Endodermal cell (in vitro differentiated cells): ENCODE measurements around the gene LARP4B. TPM values are rescaled to one million over a fixed set of nuclear protein-coding genes. Genes with fewer than 3 reads are reported as not detected.

Experiments
- DNase-seq: peaks from one replicate; pipeline ENCODE4 v3.0.0-alpha.2; 2017
- H3K27ac ChIP-seq: 2 replicates; pipeline ENCODE4 v1.5.1; 2013; ENCODE audit warnings: mild to moderate bottlenecking, low read depth, low read length, moderate library complexity
- H3K27me3 ChIP-seq: 2 replicates; pipeline ENCODE4 v1.6.1; 2013; ENCODE audit warnings: mild to moderate bottlenecking, low read length, moderate library complexity; ENCODE audit not compliant: insufficient read depth, control insufficient read depth, poor library complexity, severe bottlenecking
- H3K36me3 ChIP-seq: 2 replicates; pipeline ENCODE4 v1.7.0; 2013; ENCODE audit warnings: mild to moderate bottlenecking, low read length, moderate library complexity; ENCODE audit not compliant: control insufficient read depth, insufficient read depth
- H3K4me1 ChIP-seq: one replicate; pipeline ENCODE4 v1.7.0; 2013; ENCODE audit warnings: low read length; ENCODE audit not compliant: control insufficient read depth, insufficient read depth
- H3K4me3 ChIP-seq: 2 replicates; pipeline ENCODE4 v1.5.1; 2013; ENCODE audit warnings: mild to moderate bottlenecking, low read length, moderate library complexity
- H3K9ac ChIP-seq: 2 replicates; pipeline ENCODE4 v1.6.1; 2013; ENCODE audit warnings: mild to moderate bottlenecking, low read length, moderate library complexity; ENCODE audit not compliant: poor library complexity, severe bottlenecking; ENCODE audit errors: extremely low read depth
- H3K9me3 ChIP-seq: 2 replicates; pipeline ENCODE4 v1.6.1; 2013; ENCODE audit warnings: mild to moderate bottlenecking, low read length, moderate library complexity; ENCODE audit not compliant: control insufficient read depth
- H3K27ac Mint-ChIP-seq: 2 replicates; pipeline ENCODE4 v1.8.0; 2020; ENCODE audit warnings: mixed read lengths
- H3K27me3 Mint-ChIP-seq: 2 replicates; pipeline ENCODE4 v1.8.0; 2021; ENCODE audit warnings: mild to moderate bottlenecking, mixed read lengths; ENCODE audit not compliant: insufficient read depth
- H3K36me3 Mint-ChIP-seq: 2 replicates; pipeline ENCODE4 v1.8.0; 2020; ENCODE audit warnings: low read depth, mixed read lengths
- H3K4me1 Mint-ChIP-seq: 2 replicates; pipeline ENCODE4 v1.8.0; 2020; ENCODE audit warnings: mixed read lengths
- H3K4me3 Mint-ChIP-seq: 2 replicates; pipeline ENCODE4 v1.8.0; 2020; ENCODE audit warnings: mild to moderate bottlenecking, moderate library complexity, mixed read lengths
- H3K9me3 Mint-ChIP-seq: 2 replicates; pipeline ENCODE4 v1.8.0; 2020; ENCODE audit warnings: mild to moderate bottlenecking, mixed read lengths
- CTCF ChIP-seq: fragments of 200-600 bp; sonication (generic); conservative IDR thresholded peaks from 2 replicates; pipeline ENCODE4 v1.5.0; 2021; ENCODE audit warnings: antibody characterized with exemption, mild to moderate bottlenecking
- WGBS, 2 experiments: methylation state at CpG; one replicate each; pipeline versions ENCODE4 v1.1.5 to v1.1.7; 2013; ENCODE audit warnings: missing lambda C conversion rate in 2 of 2, mixed read lengths in 1 of 2; ENCODE audit not compliant: insufficient coverage in 1 of 2, insufficient read length in 1 of 2; 5-methylcytosine and 5-hydroxymethylcytosine counted together
- total RNA-seq, 2 donors: library from RNA; stranded (reverse); fragmentation: NEBNext Ultra II Directional in 1 of 2; extraction: Animal tissue kit (Norgen Biotek cat#: 25700) in 1 of 2; gene quantifications; 2 replicates in 1 of 2; 3 replicates in 1 of 2; pipeline ENCODE4 v1.2.1, GENCODE V29; 2021

Gene LARP4B
- total RNA-seq, 2 donors from 2014 or later, result 94.1 to 94.3 TPM

GRCh38 chr10:963655-964054 lies 32.1 kb upstream of the LARP4B start:
- H3K4me3 ChIP-seq, result no peak overlapping the region
- peaks cover 8% of the 10 kb centered on the region for H3K4me1 ChIP-seq
- H3K4me3 Mint-ChIP-seq, result no peak overlapping the region
- H3K4me1 Mint-ChIP-seq, result peaks cover 2% of the 10 kb centered on the region
- no peaks in the 10 kb centered on the region for H3K9me3 ChIP-seq
- peaks cover 9% of the 10 kb centered on the region for H3K9me3 Mint-ChIP-seq
- no peak overlapping the region for H3K27ac Mint-ChIP-seq
- no peak for TF ChIP-seq CTCF
- H3K36me3 ChIP-seq, result no peaks in the 10 kb centered on the region
- DNase-seq, result no peak
- H3K27ac ChIP-seq, result no peak overlapping the region
- H3K9ac ChIP-seq, result no peak overlapping the region
- H3K27me3 Mint-ChIP-seq, result peaks cover 13% of the 10 kb centered on the region
- no peaks in the 10 kb centered on the region for H3K27me3 ChIP-seq
- H3K36me3 Mint-ChIP-seq, result no peaks in the 10 kb centered on the region
- 85 to 91% methylated on average over 2 to 4 of the region's 4 CpGs for WGBS, 2 experiments

GRCh38 chr10:963186-963585 lies 31.7 kb upstream of the LARP4B start:
- TF ChIP-seq CTCF, result no peak
- peaks cover 9% of the 10 kb centered on the region for H3K9me3 Mint-ChIP-seq
- no peaks in the 10 kb centered on the region for H3K36me3 ChIP-seq
- no peaks in the 10 kb centered on the region for H3K36me3 Mint-ChIP-seq
- H3K4me3 ChIP-seq, result no peak overlapping the region
- no peak overlapping the region for H3K4me3 Mint-ChIP-seq
- H3K4me1 Mint-ChIP-seq, result no peaks in the 10 kb centered on the region
- H3K27ac Mint-ChIP-seq, result no peak overlapping the region
- H3K27me3 Mint-ChIP-seq, result peaks cover 13% of the 10 kb centered on the region
- 92% methylated on average over 5 of the region's 5 CpGs; no CpG with 5 or more reads in 1 of the 2 experiments for WGBS, 2 experiments
- H3K9me3 ChIP-seq, result no peaks in the 10 kb centered on the region
- no peaks in the 10 kb centered on the region for H3K27me3 ChIP-seq
- peaks cover 4% of the 10 kb centered on the region for H3K4me1 ChIP-seq
- no peak overlapping the region for H3K27ac ChIP-seq
- no peak overlapping the region for H3K9ac ChIP-seq
- DNase-seq, result no peak

- TF ChIP-seq CTCF, result no peak
- Histone ChIP-seq H3K36me3 (no peaks in the 10 kb centered on the region), H3K27ac (no peak overlapping the region), H3K9me3 (no peaks in the 10 kb centered on the region), H3K9ac (no peak overlapping the region), H3K4me1 (no peaks in the 10 kb centered on the region), H3K27me3 (no peaks in the 10 kb centered on the region), H3K4me3 (no peak overlapping the region)
- 90 to 94% methylated on average over 2 to 3 of the region's 3 CpGs for WGBS, 2 experiments
- Mint-ChIP-seq H3K4me1 (no peaks in the 10 kb centered on the region), H3K27ac (no peak overlapping the region), H3K27me3 (peaks cover 13% of the 10 kb centered on the region), H3K9me3 (peaks cover 9% of the 10 kb centered on the region), H3K36me3 (no peaks in the 10 kb centered on the region), H3K4me3 (no peak overlapping the region)
- DNase-seq, result no peak
Observed at GRCh38 chr10:962342-962741, 30.8 kb upstream of the LARP4B start.
